ENCODE results near the gene ADAMTSL1. TPM values are rescaled to one million over a fixed set of nuclear protein-coding genes. Genes with fewer than 3 reads are reported as not detected.

ADAMTSL1 gene
- total RNA-seq, 6 donors from 2014 or later = 0.44 to 6.4 (median 2.3) TPM; not detected in 1

DNA sequence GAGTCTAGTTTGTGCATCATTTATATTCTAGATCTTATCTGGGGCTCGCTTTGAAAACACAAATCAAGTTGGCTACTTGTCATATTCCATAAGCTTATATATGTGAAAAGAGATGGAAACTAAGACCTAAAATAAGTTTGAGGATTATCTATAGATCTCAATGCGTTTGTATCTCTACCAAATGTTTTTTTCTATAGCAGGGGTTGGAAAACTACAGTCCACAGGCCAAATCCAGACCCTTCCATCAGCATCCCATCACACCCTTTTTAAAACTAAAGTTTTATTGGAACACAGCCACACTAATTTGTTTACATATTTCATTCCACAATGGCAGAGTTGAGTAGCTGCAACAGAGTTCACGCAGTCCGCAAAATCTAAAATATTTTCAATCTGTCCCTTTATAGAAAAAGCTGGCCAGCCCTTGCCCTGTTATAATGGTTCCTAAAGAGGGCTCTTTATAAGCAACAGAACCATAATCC, 230.0 kb downstream of the ADAMTSL1 start:
- Histone ChIP-seq H3K36me3 (no peaks in the 10 kb centered on the region), H3K4me3 (no peak overlapping the region), H3K27me3 (no peaks in the 10 kb centered on the region), H3K9me3 (no peaks in the 10 kb centered on the region), H3K4me1 (peaks cover 0 to 4% (median 2%) of the 10 kb centered on the region in 4 donors), H3K27ac (no peak overlapping the region)
- WGBS, 2 donors = 71 to 80% methylated on average over 4 of the region's 4 CpGs
- TF ChIP-seq POLR2A (IDR thresholded peaks at IDR 0.05) (no peak), POLR2AphosphoS5 (IDR thresholded peaks at IDR 0.05) (no peak), EP300 (IDR thresholded peaks at IDR 0.05) (no peak)
- TF ChIP-seq, protein P1, sequence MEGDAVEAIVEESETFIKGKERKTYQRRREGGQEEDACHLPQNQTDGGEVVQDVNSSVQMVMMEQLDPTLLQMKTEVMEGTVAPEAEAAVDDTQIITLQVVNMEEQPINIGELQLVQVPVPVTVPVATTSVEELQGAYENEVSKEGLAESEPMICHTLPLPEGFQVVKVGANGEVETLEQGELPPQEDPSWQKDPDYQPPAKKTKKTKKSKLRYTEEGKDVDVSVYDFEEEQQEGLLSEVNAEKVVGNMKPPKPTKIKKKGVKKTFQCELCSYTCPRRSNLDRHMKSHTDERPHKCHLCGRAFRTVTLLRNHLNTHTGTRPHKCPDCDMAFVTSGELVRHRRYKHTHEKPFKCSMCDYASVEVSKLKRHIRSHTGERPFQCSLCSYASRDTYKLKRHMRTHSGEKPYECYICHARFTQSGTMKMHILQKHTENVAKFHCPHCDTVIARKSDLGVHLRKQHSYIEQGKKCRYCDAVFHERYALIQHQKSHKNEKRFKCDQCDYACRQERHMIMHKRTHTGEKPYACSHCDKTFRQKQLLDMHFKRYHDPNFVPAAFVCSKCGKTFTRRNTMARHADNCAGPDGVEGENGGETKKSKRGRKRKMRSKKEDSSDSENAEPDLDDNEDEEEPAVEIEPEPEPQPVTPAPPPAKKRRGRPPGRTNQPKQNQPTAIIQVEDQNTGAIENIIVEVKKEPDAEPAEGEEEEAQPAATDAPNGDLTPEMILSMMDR (IDR thresholded peaks at IDR 0.05) = no peak
- no peak for DNase-seq
- ATAC-seq (ENCODE audit: low FRiP score in 2 of 2) = no peak

DNA sequence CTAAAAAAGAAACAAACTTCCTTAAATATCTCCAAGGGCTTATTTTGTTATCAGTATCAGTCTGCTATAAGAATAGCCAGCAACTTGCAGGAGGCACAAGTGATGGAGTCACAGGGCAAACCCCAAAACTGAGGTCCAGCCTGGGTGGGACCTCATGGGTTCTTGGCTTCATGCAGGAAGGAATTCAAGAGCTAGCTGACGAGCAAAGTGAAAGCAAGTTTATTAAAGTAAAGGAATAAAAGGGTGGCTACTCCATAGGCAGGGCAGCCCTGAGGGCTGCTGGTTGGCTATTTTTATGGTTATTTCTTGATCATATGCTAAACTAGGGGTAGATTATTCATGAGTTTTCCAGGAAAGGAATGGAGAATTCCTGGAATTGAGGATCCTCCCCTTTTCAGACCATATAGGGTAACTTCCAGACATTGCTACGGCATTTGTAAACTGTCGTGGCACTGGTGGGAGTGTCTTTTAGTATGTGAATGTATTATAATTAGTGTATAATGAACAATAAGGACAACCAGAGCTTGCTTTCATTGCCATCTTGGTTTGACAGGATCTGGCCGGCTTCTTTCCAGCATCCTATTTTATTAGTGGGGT, 231.9 kb downstream of the ADAMTSL1 start:
- ATAC-seq (ENCODE audit: low FRiP score in 2 of 2) (no peak), DNase-seq (no peak)
- no peaks in the 10 kb centered on the region for H3K36me3 ChIP-seq
- H3K27me3 ChIP-seq = no peaks in the 10 kb centered on the region
- 39 to 46% methylated on average over 4 of the region's 4 CpGs for WGBS, 2 donors
- TF ChIP-seq POLR2AphosphoS5 (IDR thresholded peaks at IDR 0.05) (no peak), EP300 (IDR thresholded peaks at IDR 0.05) (no peak), POLR2A (IDR thresholded peaks at IDR 0.05) (no peak)
- TF ChIP-seq, protein P1 (IDR thresholded peaks at IDR 0.05) = no peak
- no peak overlapping the region for H3K27ac ChIP-seq
- H3K4me1 ChIP-seq = peaks cover 0 to 4% (median 2%) of the 10 kb centered on the region in 4 donors
- H3K4me3 ChIP-seq = no peak overlapping the region
- no peaks in the 10 kb centered on the region for H3K9me3 ChIP-seq

DNA sequence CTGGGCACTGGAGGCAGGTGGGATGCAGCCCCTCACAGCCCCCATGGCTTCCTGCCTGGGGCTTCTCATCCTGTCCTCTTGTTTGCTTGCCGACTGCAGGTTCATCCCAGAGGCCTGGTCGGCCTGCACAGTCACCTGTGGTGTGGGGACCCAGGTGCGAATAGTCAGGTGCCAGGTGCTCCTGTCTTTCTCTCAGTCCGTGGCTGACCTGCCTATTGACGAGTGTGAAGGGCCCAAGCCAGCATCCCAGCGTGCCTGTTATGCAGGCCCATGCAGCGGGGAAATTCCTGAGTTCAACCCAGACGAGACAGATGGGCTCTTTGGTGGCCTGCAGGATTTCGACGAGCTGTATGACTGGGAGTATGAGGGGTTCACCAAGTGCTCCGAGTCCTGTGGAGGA, 232.7 kb downstream of the ADAMTSL1 start:
- H3K4me1 ChIP-seq = peaks cover 0 to 4% (median 2%) of the 10 kb centered on the region in 4 donors
- ATAC-seq (ENCODE audit: low FRiP score in 2 of 2) (no peak), DNase-seq (peak in 1 of 2 donors; percentile 28)
- no peaks in the 10 kb centered on the region for H3K27me3 ChIP-seq
- TF ChIP-seq POLR2A (IDR thresholded peaks at IDR 0.05) = no peak
- TF ChIP-seq, protein P1 (IDR thresholded peaks at IDR 0.05) = no peak
- no peak for TF ChIP-seq EP300 (IDR thresholded peaks at IDR 0.05)
- no peak for TF ChIP-seq POLR2AphosphoS5 (IDR thresholded peaks at IDR 0.05)
- no peak overlapping the region for H3K27ac ChIP-seq
- no peaks in the 10 kb centered on the region for H3K9me3 ChIP-seq
- H3K4me3 ChIP-seq = no peak overlapping the region
- WGBS, 2 donors = 69 to 77% methylated on average over 9 to 11 of the region's 11 CpGs
- H3K36me3 ChIP-seq = no peaks in the 10 kb centered on the region

DNA sequence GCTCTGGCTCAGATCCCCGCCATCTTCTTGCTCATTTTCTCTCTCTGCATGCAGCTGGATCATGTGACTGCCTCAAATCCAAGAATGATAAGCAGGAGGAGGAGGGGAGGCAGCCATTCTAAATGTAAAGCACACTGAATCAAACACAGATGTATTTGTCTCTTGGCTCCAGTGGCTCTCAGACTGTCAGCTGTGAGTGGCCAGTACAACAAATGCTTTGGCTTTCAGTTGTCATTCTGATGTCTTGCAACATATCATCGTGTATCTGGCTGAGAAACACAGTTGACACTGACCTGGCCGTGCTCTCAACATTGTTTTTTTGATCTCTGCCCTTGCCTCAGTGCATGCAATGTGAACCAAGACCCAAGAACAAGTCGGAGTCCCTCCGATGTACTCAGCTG, 233.1 kb downstream of the ADAMTSL1 start:
- 71% methylated on average over 5 of the region's 5 CpGs for WGBS, 2 donors
- Histone ChIP-seq H3K27me3 (no peaks in the 10 kb centered on the region), H3K36me3 (no peaks in the 10 kb centered on the region), H3K27ac (no peak overlapping the region), H3K4me1 (peaks cover 0 to 4% (median 2%) of the 10 kb centered on the region in 4 donors), H3K4me3 (no peak overlapping the region), H3K9me3 (no peaks in the 10 kb centered on the region)
- DNase-seq = no peak
- no peak for ATAC-seq (ENCODE audit: low FRiP score in 2 of 2)
- TF ChIP-seq POLR2A (IDR thresholded peaks at IDR 0.05) = no peak
- peak in 1 of 2 donors; percentile 20 for TF ChIP-seq POLR2AphosphoS5 (IDR thresholded peaks at IDR 0.05)
- TF ChIP-seq, protein P1 (IDR thresholded peaks at IDR 0.05) = no peak
- no peak for TF ChIP-seq EP300 (IDR thresholded peaks at IDR 0.05)
